ENCODE data around the gene ASMT. TPM values are rescaled to one million over a fixed set of nuclear protein-coding genes. Genes with fewer than 3 reads are reported as not detected.
"Not testable (repeated sequence)": the region's sequence is repeated elsewhere in the genome, so short reads cannot be mapped to it uniquely, and the experiment has no call there.

Gene ASMT
- total RNA-seq, 1 experiment from 2014 or later: not detected

DNA sequence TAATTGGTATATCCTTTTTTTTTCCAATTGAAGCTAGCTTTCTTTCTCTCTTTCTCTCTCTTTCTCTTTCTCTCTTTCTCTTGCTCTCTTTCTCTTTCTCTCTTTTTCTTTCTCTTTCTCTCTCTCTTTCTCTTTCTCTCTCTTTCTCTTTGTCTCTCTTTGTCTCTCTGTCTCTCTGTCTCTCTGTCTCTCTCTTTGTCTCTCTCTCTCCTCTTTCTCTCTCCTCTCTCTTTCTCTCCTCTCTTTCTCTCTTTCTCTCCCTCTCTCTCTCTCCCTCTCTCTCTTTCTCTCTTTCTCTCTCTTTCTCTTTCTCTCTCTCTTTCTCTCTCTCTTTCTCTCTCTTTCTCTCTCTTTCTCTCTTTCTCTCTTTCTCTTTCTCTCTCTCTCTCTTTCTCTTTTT is 66.6 kb downstream of the ASMT start:
- Histone ChIP-seq H3K27me3 (ENCODE audit: low read length) (no peaks in the 10 kb centered on the region), H3K4me1 (ENCODE audit: insufficient read depth, low read length) (no peaks in the 10 kb centered on the region), H3K9ac (ENCODE audit: low read length) (no peak overlapping the region), H3K4me2 (ENCODE audit: low read length) (no peak overlapping the region), H2AFZ (ENCODE audit: low read length) (no peak overlapping the region), H4K20me1 (ENCODE audit: low read length) (no peaks in the 10 kb centered on the region), H3K27ac (ENCODE audit: low read length) (no peak overlapping the region), H3K9me2 (replicated peaks; ENCODE audit: low read length) (no peaks in the 10 kb centered on the region), H3K4me3 (ENCODE audit: low read length) (no peak overlapping the region), H3K79me2 (ENCODE audit: low read length) (no peaks in the 10 kb centered on the region), H3K9me3 (ENCODE audit: low read length) (no peaks in the 10 kb centered on the region), H3K36me3 (ENCODE audit: low read depth, low read length) (no peaks in the 10 kb centered on the region), H3F3A (ENCODE audit: low read length, unreplicated experiment) (no peaks in the 10 kb centered on the region)
- no TSS peak for BruUV-seq (replicated peaks)
- DNase-seq (no peak), ATAC-seq (no peak)
- intact Hi-C loops (cut with micrococcal nuclease): no loop called here
- ChIA-PET CTCF (no interaction called here), POLR2A (ENCODE audit: unreplicated experiment) (no interaction called here)
- TF ChIP-seq EZH2 (IDR thresholded peaks at IDR 0.05; ENCODE audit: low read length, unreplicated experiment) (no peak), EZH2phosphoT487 (IDR thresholded peaks at IDR 0.05; ENCODE audit: borderline replicate concordance, low read length) (no peak)
- TF ChIP-seq, protein P1, sequence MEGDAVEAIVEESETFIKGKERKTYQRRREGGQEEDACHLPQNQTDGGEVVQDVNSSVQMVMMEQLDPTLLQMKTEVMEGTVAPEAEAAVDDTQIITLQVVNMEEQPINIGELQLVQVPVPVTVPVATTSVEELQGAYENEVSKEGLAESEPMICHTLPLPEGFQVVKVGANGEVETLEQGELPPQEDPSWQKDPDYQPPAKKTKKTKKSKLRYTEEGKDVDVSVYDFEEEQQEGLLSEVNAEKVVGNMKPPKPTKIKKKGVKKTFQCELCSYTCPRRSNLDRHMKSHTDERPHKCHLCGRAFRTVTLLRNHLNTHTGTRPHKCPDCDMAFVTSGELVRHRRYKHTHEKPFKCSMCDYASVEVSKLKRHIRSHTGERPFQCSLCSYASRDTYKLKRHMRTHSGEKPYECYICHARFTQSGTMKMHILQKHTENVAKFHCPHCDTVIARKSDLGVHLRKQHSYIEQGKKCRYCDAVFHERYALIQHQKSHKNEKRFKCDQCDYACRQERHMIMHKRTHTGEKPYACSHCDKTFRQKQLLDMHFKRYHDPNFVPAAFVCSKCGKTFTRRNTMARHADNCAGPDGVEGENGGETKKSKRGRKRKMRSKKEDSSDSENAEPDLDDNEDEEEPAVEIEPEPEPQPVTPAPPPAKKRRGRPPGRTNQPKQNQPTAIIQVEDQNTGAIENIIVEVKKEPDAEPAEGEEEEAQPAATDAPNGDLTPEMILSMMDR (conservative IDR thresholded peaks at IDR 0.05; ENCODE audit: low read depth, low read length): no peak

DNA sequence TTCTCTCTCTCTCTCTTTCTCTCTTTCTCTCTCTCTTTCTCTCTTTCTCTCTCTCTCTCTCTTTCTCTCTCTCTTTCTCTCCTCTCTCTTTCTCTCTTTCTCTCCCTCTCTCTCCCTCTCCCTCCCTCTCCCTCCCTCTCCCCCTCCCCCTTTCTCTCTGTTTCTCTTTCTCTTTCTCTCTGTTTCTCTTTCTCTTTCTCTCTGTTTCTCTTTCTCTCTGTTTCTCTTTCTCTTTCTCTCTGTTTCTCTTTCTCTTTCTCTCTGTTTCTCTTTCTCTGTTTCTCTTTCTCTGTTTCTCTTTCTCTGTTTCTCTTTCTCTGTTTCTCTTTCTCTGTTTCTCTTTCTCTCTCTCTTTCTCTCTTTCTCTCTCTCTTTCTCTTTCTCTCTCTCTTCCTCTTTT is 67.0 kb downstream of the ASMT start:
- ATAC-seq; H3K4me1 ChIP-seq (ENCODE audit: insufficient read depth, low read length); POLR2A ChIA-PET (ENCODE audit: unreplicated experiment); H3K9me3 ChIP-seq (ENCODE audit: low read length); H3K27ac ChIP-seq (ENCODE audit: low read length); H3F3A ChIP-seq (ENCODE audit: low read length, unreplicated experiment); DNase-seq; BruUV-seq (replicated peaks); H3K79me2 ChIP-seq (ENCODE audit: low read length); CTCF ChIA-PET; H3K4me2 ChIP-seq (ENCODE audit: low read length); H3K9me2 ChIP-seq (replicated peaks; ENCODE audit: low read length); H3K36me3 ChIP-seq (ENCODE audit: low read depth, low read length); H2AFZ ChIP-seq (ENCODE audit: low read length); H3K9ac ChIP-seq (ENCODE audit: low read length); H4K20me1 ChIP-seq (ENCODE audit: low read length); intact Hi-C loops (cut with micrococcal nuclease); H3K4me3 ChIP-seq (ENCODE audit: low read length); H3K27me3 ChIP-seq (ENCODE audit: low read length): not testable (repeated sequence)

DNA sequence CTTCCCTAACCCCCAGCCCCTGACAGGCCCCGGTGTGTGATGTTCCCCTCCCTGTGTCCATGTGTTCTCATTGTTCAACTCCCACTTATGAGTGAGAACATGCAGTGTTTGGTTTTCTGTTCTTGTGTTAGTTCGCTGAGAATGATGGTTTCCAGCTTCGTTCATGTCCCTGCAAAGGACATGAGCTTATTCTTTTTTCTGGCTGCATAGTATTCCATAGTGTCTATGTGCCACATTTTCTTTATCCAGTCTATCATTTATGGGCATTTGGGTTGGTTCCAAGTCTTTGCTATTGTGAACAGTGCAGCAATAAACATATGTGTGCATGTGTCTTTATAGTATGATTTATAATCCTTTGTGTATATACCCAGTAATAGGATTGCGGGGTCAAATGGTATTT is 67.6 kb downstream of the ASMT start:
- DNase-seq; intact Hi-C loops (cut with micrococcal nuclease); H3K27ac ChIP-seq (ENCODE audit: low read length); H3K4me3 ChIP-seq (ENCODE audit: low read length); CTCF ChIA-PET; H3K9me2 ChIP-seq (replicated peaks; ENCODE audit: low read length); H3K9me3 ChIP-seq (ENCODE audit: low read length); H3F3A ChIP-seq (ENCODE audit: low read length, unreplicated experiment); H3K27me3 ChIP-seq (ENCODE audit: low read length); ATAC-seq; H3K4me2 ChIP-seq (ENCODE audit: low read length); H2AFZ ChIP-seq (ENCODE audit: low read length); H3K9ac ChIP-seq (ENCODE audit: low read length); H3K4me1 ChIP-seq (ENCODE audit: insufficient read depth, low read length); H3K79me2 ChIP-seq (ENCODE audit: low read length); BruUV-seq (replicated peaks); H4K20me1 ChIP-seq (ENCODE audit: low read length); POLR2A ChIA-PET (ENCODE audit: unreplicated experiment); H3K36me3 ChIP-seq (ENCODE audit: low read depth, low read length): not testable (repeated sequence)

DNA sequence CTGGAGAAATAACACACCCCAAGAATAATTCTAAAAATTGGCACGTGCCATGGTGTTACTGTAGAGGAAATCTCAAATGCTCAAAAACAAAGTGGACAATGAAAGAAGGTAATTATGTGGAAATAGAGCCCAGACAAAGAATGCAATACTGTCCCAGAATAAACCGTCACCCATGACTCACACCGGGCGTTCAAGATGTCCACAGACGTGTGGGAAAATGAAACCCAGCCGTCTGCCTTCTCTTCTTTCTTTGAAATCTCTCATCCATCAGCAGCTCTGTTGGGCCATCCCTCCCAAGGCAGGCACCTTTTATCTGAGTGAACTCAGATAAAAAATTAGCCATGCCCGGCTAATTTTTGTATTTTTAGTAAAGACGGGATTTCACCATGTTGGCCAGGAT is 70.0 kb downstream of the ASMT start:
- H2AFZ ChIP-seq (ENCODE audit: low read length); ATAC-seq; H3F3A ChIP-seq (ENCODE audit: low read length, unreplicated experiment); H3K4me2 ChIP-seq (ENCODE audit: low read length); H3K36me3 ChIP-seq (ENCODE audit: low read depth, low read length); H3K4me3 ChIP-seq (ENCODE audit: low read length); POLR2A ChIA-PET (ENCODE audit: unreplicated experiment); DNase-seq; H4K20me1 ChIP-seq (ENCODE audit: low read length); H3K9me2 ChIP-seq (replicated peaks; ENCODE audit: low read length); H3K9ac ChIP-seq (ENCODE audit: low read length); H3K79me2 ChIP-seq (ENCODE audit: low read length); intact Hi-C loops (cut with micrococcal nuclease); H3K27me3 ChIP-seq (ENCODE audit: low read length); H3K4me1 ChIP-seq (ENCODE audit: insufficient read depth, low read length); H3K9me3 ChIP-seq (ENCODE audit: low read length); H3K27ac ChIP-seq (ENCODE audit: low read length); CTCF ChIA-PET; BruUV-seq (replicated peaks): not testable (repeated sequence)

DNA sequence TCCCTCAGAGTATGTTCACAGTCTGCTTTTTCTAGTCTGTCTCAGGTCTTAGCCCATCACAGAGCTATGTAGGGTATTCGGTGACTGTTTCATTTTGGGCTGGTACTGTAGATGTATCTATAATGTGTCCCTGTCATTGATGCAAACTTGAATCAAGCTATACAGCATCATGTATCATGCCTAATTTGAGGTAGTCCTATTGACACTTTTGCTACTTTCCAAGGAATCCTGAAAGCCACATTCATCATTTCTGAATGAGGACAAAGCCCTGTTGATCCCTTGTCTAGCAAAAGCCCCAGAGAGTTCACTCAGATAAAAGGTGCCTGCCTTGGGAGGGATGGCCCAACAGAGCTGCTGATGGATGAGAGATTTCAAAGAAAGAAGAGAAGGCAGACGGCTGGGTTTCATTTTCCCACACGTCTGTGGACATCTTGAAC is 70.6 kb downstream of the ASMT start:
- H3K27me3 ChIP-seq (ENCODE audit: low read length); H3F3A ChIP-seq (ENCODE audit: low read length, unreplicated experiment); DNase-seq; H3K4me3 ChIP-seq (ENCODE audit: low read length); H3K27ac ChIP-seq (ENCODE audit: low read length); H3K9me3 ChIP-seq (ENCODE audit: low read length); H3K4me1 ChIP-seq (ENCODE audit: insufficient read depth, low read length); H3K36me3 ChIP-seq (ENCODE audit: low read depth, low read length); H3K79me2 ChIP-seq (ENCODE audit: low read length); ATAC-seq; H3K9ac ChIP-seq (ENCODE audit: low read length); CTCF ChIA-PET; H4K20me1 ChIP-seq (ENCODE audit: low read length); H3K9me2 ChIP-seq (replicated peaks; ENCODE audit: low read length); BruUV-seq (replicated peaks); POLR2A ChIA-PET (ENCODE audit: unreplicated experiment); intact Hi-C loops (cut with micrococcal nuclease); H3K4me2 ChIP-seq (ENCODE audit: low read length); H2AFZ ChIP-seq (ENCODE audit: low read length): not testable (repeated sequence)
